ENCODE results near the gene ZAR1L. TPM values are rescaled to one million over a fixed set of nuclear protein-coding genes. Genes with fewer than 3 reads are reported as not detected.

Gene ZAR1L
- total and polyA plus RNA-seq, 4 donors: not detected

DNA sequence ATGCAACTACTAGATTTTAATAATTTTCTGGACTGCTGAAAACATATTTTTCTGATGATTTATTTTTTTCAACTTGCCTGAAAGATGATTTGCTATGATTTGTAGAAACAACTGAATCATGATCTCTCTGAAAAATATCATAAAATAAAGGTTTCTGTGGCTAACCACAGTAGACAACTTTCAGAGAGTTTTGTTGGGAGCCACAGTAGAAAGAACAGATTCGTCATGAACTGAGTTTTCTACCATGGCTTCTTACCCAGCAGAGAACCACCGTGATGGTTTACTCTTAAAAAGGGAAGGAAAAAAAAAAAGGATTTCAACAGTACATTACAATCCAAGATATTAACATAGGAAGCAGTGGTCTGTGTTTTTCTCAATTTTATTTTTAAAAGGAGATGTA is 18.0 kb downstream of the ZAR1L start:
- Histone ChIP-seq H3K4me1 (ENCODE audit: control insufficient read depth in 4 of 4, insufficient read depth in 4 of 4, low read length in 3 of 4) (peaks cover 2 to 9% (median 6%) of the 10 kb centered on the region in 4 donors), H3K36me3 (ENCODE audit: control insufficient read depth in 4 of 4, insufficient read depth in 3 of 4, low read depth in 1 of 4, low read length in 3 of 4) (peaks cover 3 to 19% (median 7%) of the 10 kb centered on the region in 4 donors), H3K9me3 (ENCODE audit: control insufficient read depth in 4 of 4, low read length in 3 of 4) (no peaks in the 10 kb centered on the region), H3K27ac (ENCODE audit: low read depth in 1 of 2, low read length in 2 of 2) (no peak overlapping the region), H3K27me3 (ENCODE audit: control insufficient read depth in 4 of 4, insufficient read depth in 4 of 4, low read length in 3 of 4) (no peaks in the 10 kb centered on the region), H3K4me3 (ENCODE audit: low read depth in 1 of 3, low read length in 3 of 3) (no peak overlapping the region), H3K9ac (ENCODE audit: low read depth in 1 of 2, low read length in 2 of 2) (no peak overlapping the region)
- DNase-seq (ENCODE audit: low spot score): no peak
- no peak for TF ChIP-seq FOXA1 (IDR thresholded peaks at IDR 0.05)
- TF ChIP-seq, protein P1, sequence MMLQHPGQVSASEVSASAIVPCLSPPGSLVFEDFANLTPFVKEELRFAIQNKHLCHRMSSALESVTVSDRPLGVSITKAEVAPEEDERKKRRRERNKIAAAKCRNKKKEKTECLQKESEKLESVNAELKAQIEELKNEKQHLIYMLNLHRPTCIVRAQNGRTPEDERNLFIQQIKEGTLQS (IDR thresholded peaks at IDR 0.05): no peak
- TF ChIP-seq SP1 (IDR thresholded peaks at IDR 0.05): no peak
- TF ChIP-seq, protein P2, sequence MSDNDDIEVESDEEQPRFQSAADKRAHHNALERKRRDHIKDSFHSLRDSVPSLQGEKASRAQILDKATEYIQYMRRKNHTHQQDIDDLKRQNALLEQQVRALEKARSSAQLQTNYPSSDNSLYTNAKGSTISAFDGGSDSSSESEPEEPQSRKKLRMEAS (IDR thresholded peaks at IDR 0.05): no peak
- TF ChIP-seq, protein P3, sequence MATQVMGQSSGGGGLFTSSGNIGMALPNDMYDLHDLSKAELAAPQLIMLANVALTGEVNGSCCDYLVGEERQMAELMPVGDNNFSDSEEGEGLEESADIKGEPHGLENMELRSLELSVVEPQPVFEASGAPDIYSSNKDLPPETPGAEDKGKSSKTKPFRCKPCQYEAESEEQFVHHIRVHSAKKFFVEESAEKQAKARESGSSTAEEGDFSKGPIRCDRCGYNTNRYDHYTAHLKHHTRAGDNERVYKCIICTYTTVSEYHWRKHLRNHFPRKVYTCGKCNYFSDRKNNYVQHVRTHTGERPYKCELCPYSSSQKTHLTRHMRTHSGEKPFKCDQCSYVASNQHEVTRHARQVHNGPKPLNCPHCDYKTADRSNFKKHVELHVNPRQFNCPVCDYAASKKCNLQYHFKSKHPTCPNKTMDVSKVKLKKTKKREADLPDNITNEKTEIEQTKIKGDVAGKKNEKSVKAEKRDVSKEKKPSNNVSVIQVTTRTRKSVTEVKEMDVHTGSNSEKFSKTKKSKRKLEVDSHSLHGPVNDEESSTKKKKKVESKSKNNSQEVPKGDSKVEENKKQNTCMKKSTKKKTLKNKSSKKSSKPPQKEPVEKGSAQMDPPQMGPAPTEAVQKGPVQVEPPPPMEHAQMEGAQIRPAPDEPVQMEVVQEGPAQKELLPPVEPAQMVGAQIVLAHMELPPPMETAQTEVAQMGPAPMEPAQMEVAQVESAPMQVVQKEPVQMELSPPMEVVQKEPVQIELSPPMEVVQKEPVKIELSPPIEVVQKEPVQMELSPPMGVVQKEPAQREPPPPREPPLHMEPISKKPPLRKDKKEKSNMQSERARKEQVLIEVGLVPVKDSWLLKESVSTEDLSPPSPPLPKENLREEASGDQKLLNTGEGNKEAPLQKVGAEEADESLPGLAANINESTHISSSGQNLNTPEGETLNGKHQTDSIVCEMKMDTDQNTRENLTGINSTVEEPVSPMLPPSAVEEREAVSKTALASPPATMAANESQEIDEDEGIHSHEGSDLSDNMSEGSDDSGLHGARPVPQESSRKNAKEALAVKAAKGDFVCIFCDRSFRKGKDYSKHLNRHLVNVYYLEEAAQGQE (IDR thresholded peaks at IDR 0.05): no peak
- WGBS: 78% methylated on average over 2 of the region's 2 CpGs

DNA sequence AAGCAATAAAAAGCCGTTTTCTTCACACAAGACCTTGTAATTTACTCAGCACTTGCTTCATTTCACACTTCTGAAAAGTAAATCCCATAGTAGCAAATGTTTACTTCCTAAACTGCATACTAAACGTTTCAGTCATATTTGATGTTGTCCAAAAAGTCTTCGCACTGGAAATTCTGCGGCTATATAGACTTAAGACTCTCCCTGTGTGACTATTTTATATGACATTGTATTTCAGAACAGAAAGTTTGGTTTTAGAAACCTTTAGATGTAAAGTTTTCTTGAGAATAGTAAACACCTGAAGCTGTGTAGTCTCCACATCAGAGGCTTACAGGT is 29.6 kb downstream of the ZAR1L start:
- peaks cover 0 to 3% (median 0%) of the 10 kb centered on the region in 4 donors for H3K4me1 ChIP-seq (ENCODE audit: control insufficient read depth in 4 of 4, insufficient read depth in 4 of 4, low read length in 3 of 4)
- WGBS: 68% methylated on average over 4 of the region's 4 CpGs
- no peak for DNase-seq (ENCODE audit: low spot score)
- H3K4me3 ChIP-seq (ENCODE audit: low read depth in 1 of 3, low read length in 3 of 3): no peak overlapping the region
- no peaks in the 10 kb centered on the region for H3K9me3 ChIP-seq (ENCODE audit: control insufficient read depth in 4 of 4, low read length in 3 of 4)
- H3K27me3 ChIP-seq (ENCODE audit: control insufficient read depth in 4 of 4, insufficient read depth in 4 of 4, low read length in 3 of 4): no peaks in the 10 kb centered on the region
- no peak for TF ChIP-seq SP1 (IDR thresholded peaks at IDR 0.05)
- TF ChIP-seq, protein P1 (IDR thresholded peaks at IDR 0.05): no peak
- TF ChIP-seq NR2F2 (IDR thresholded peaks at IDR 0.05): no peak
- TF ChIP-seq, protein P3 (IDR thresholded peaks at IDR 0.05): no peak
- no peak for TF ChIP-seq FOXA1 (IDR thresholded peaks at IDR 0.05)
- TF ChIP-seq FOXA2 (IDR thresholded peaks at IDR 0.05): no peak
- TF ChIP-seq RXRA (IDR thresholded peaks at IDR 0.05): no peak
- TF ChIP-seq, protein P4, sequence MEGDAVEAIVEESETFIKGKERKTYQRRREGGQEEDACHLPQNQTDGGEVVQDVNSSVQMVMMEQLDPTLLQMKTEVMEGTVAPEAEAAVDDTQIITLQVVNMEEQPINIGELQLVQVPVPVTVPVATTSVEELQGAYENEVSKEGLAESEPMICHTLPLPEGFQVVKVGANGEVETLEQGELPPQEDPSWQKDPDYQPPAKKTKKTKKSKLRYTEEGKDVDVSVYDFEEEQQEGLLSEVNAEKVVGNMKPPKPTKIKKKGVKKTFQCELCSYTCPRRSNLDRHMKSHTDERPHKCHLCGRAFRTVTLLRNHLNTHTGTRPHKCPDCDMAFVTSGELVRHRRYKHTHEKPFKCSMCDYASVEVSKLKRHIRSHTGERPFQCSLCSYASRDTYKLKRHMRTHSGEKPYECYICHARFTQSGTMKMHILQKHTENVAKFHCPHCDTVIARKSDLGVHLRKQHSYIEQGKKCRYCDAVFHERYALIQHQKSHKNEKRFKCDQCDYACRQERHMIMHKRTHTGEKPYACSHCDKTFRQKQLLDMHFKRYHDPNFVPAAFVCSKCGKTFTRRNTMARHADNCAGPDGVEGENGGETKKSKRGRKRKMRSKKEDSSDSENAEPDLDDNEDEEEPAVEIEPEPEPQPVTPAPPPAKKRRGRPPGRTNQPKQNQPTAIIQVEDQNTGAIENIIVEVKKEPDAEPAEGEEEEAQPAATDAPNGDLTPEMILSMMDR (IDR thresholded peaks at IDR 0.05; ENCODE audit: low read depth, low read length, missing input control): no peak
- TF ChIP-seq TAF1 (conservative IDR thresholded peaks at IDR 0.05): no peak
- TF ChIP-seq JUND (IDR thresholded peaks at IDR 0.05): no peak
- TF ChIP-seq RAD21 (IDR thresholded peaks at IDR 0.05): no peak
- H3K36me3 ChIP-seq (ENCODE audit: control insufficient read depth in 4 of 4, insufficient read depth in 3 of 4, low read depth in 1 of 4, low read length in 3 of 4): peaks cover 0 to 14% (median 6%) of the 10 kb centered on the region in 4 donors
- no peak overlapping the region for H3K27ac ChIP-seq (ENCODE audit: low read depth in 1 of 2, low read length in 2 of 2)
- no peak overlapping the region for H3K9ac ChIP-seq (ENCODE audit: low read depth in 1 of 2, low read length in 2 of 2)
